Nephron (organoid): ENCODE results near the gene ACOT2.
"Not testable (repeated sequence)": the region's sequence is repeated elsewhere in the genome, so short reads cannot be mapped to it uniquely, and the experiment has no call there.

Experiments
- H3K27ac Mint-ChIP-seq, 3 experiments: 2 replicates each; pipeline ENCODE4 v1.8.0; 2020; ENCODE audit warnings: mixed read lengths in 3 of 3, mild to moderate bottlenecking in 2 of 3, moderate library complexity in 1 of 3
- H3K27me3 Mint-ChIP-seq: 2 replicates; pipeline ENCODE4 v1.8.0; 2021; ENCODE audit warnings: low read depth, mild to moderate bottlenecking, moderate library complexity, mixed read lengths
- H3K36me3 Mint-ChIP-seq: 2 replicates; pipeline ENCODE4 v1.8.0; 2020; ENCODE audit warnings: low read depth, mixed read lengths
- H3K4me1 Mint-ChIP-seq: 2 replicates; pipeline ENCODE4 v1.8.0; 2020; ENCODE audit warnings: mixed read lengths
- H3K4me3 Mint-ChIP-seq, 3 experiments: 2 replicates each; pipeline ENCODE4 v1.8.0; 2020; ENCODE audit warnings: mild to moderate bottlenecking in 3 of 3, mixed read lengths in 3 of 3, moderate library complexity in 2 of 3
- H3K9me3 Mint-ChIP-seq: 2 replicates; pipeline ENCODE4 v1.8.0; 2020; ENCODE audit warnings: mixed read lengths
- TF ChIP-seq, protein P1 (sequence below), 3 experiments: fragments of 200-600 bp; sonication (generic); IDR thresholded peaks; one replicate each; pipeline ENCODE4 v1.5.0; 2021; ENCODE audit warnings: antibody characterized with exemption in 3 of 3; ENCODE audit not compliant: unreplicated experiment in 3 of 3

Gene ACOT2

DNA sequence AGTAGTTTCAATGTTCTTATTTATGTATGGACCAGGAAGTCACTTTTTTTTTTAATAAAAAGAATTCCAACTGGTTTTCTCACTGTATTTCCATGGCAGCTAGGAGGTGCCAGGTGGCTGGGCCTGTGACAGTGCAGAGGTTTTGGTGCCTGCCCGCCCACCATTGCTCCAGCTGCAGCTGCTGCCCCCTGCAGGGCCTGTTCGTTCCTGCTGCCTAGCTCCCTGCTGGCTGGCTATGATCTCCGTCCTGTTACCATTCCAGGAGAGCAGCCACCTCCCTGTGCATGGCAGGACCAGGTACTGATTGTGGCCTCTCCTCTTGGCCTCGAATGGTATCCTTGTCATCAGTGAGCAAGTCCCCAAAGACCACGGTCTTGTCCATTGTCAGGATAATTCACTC, 30.0 kb upstream of the ACOT2 start:
- not testable (repeated sequence) for H3K27me3 Mint-ChIP-seq, H3K27ac Mint-ChIP-seq, H3K4me1 Mint-ChIP-seq, H3K9me3 Mint-ChIP-seq, H3K36me3 Mint-ChIP-seq
- peak overlapping the region; percentile 41 to 65 (median 60) for H3K4me3 Mint-ChIP-seq
- TF ChIP-seq, protein P1, sequence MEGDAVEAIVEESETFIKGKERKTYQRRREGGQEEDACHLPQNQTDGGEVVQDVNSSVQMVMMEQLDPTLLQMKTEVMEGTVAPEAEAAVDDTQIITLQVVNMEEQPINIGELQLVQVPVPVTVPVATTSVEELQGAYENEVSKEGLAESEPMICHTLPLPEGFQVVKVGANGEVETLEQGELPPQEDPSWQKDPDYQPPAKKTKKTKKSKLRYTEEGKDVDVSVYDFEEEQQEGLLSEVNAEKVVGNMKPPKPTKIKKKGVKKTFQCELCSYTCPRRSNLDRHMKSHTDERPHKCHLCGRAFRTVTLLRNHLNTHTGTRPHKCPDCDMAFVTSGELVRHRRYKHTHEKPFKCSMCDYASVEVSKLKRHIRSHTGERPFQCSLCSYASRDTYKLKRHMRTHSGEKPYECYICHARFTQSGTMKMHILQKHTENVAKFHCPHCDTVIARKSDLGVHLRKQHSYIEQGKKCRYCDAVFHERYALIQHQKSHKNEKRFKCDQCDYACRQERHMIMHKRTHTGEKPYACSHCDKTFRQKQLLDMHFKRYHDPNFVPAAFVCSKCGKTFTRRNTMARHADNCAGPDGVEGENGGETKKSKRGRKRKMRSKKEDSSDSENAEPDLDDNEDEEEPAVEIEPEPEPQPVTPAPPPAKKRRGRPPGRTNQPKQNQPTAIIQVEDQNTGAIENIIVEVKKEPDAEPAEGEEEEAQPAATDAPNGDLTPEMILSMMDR (IDR thresholded peaks at IDR 0.05; ENCODE audit: unreplicated experiment in 3 of 3): peak; percentile 20 to 41 (median 27)

GRCh38 chr14:73542961-73543360, 26.1 kb upstream of the ACOT2 start:
- not testable (repeated sequence) for H3K9me3 Mint-ChIP-seq, H3K36me3 Mint-ChIP-seq, H3K27me3 Mint-ChIP-seq

DNA sequence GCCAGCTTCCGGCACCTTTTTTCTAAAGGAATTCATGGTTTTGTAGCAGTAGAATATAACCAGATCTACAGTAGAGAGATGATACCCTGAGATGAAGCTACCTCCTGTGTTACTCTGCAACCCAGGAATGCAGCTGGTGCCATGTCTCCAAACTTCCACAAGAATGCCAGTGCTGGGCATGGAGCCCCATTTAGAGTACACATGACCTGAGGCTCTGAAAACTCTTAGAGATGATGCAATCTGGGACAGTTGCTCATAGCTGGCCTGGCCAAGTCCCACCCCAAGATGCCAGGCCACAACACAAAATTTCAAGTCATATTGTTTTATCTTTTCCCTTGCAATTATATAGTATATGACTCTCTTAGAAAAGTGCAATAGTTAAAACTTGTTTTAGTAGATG, 23.7 kb upstream of the ACOT2 start:
- not testable (repeated sequence) for H3K27me3 Mint-ChIP-seq, H3K27ac Mint-ChIP-seq, H3K9me3 Mint-ChIP-seq, H3K4me3 Mint-ChIP-seq, H3K4me1 Mint-ChIP-seq, H3K36me3 Mint-ChIP-seq

More at GRCh38 chr14:73542961-73543360, 26.1 kb upstream of the ACOT2 start:
- not testable (repeated sequence) for H3K4me3 Mint-ChIP-seq, H3K4me1 Mint-ChIP-seq, H3K27ac Mint-ChIP-seq

- not testable (repeated sequence) for H3K4me3 Mint-ChIP-seq, H3K9me3 Mint-ChIP-seq, H3K4me1 Mint-ChIP-seq, H3K27me3 Mint-ChIP-seq, H3K27ac Mint-ChIP-seq, H3K36me3 Mint-ChIP-seq
Measured at GRCh38 chr14:73549097-73549496, 19.9 kb upstream of the ACOT2 start.

- not testable (repeated sequence) for H3K9me3 Mint-ChIP-seq, H3K36me3 Mint-ChIP-seq, H3K4me1 Mint-ChIP-seq, H3K27ac Mint-ChIP-seq, H3K27me3 Mint-ChIP-seq, H3K4me3 Mint-ChIP-seq
Measured at GRCh38 chr14:73549889-73550524, 19.0 kb upstream of the ACOT2 start.

DNA sequence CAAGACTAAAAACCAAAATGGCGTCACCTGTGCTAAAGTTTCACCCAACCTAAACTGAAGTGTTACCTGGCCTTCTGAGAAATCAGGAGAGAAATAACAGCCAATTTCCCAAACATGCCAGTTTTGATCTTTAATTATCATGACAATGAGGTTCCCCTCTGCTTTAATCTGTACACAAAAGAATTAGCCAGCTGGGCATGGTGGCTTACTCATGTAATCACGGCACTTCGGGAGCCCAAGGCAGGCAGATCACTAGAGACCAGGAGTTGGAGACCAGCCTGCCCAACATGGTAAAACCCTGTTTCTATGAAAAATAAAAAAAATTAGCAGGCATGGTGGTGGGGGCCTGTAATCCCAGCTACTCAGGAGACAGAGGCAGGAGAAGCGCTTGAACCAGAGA, 15.2 kb upstream of the ACOT2 start:
- Mint-ChIP-seq H3K9me3 (no peaks in the 10 kb centered on the region), H3K4me1 (no peaks in the 10 kb centered on the region), H3K36me3 (no peaks in the 10 kb centered on the region), H3K27me3 (peaks cover 3% of the 10 kb centered on the region), H3K4me3 (no peak overlapping the region), H3K27ac (no peak overlapping the region)
- TF ChIP-seq, protein P1 (IDR thresholded peaks at IDR 0.05; ENCODE audit: unreplicated experiment in 3 of 3): no peak

DNA sequence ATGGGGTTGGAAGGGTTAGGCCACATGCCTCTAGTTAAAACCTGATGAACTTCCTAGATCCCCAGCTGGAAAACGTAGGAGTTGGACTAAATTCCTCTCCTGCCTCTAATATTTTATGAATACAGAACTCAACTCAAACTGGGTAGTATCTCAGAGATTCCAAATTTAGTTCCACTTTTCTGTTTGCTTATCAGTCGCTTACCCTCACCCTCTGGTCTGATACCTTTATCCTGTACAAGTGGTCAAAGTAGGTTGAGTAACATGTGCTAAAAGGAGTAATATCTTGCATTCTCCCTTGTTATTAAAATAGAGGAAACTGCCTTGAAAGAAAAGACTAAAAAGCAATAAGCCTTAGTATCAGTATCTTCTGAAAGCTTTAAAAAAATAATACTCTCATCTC, 11.8 kb upstream of the ACOT2 start:
- not testable (repeated sequence) for H3K27ac Mint-ChIP-seq, H3K27me3 Mint-ChIP-seq, H3K36me3 Mint-ChIP-seq, H3K4me3 Mint-ChIP-seq, H3K9me3 Mint-ChIP-seq, H3K4me1 Mint-ChIP-seq

GRCh38 chr14:73558238-73558637, 10.8 kb upstream of the ACOT2 start:
- not testable (repeated sequence) for H3K4me1 Mint-ChIP-seq, H3K27me3 Mint-ChIP-seq, H3K27ac Mint-ChIP-seq, H3K4me3 Mint-ChIP-seq
- H3K36me3 Mint-ChIP-seq: peaks cover 16% of the 10 kb centered on the region
- peaks cover 16% of the 10 kb centered on the region for H3K9me3 Mint-ChIP-seq

DNA sequence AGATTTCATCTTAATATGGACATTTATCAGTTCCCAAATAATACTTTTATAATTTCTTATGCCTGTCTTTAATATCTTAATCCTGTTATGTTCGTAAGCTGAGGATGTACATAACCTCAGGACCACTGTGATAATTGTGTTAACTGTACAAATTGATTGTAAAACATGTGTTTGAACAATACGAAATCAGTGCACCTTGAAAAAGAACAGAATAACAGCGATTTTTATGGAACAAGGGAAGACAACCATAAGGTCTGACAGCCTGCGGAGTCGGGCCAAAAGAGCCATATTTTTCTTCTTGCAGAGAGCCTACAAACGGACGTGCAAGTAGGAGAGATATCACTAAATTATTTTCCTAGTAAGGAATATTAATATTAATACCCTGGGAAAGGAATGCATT, 6.8 kb upstream of the ACOT2 start:
- H3K27ac Mint-ChIP-seq, H3K27me3 Mint-ChIP-seq, H3K4me3 Mint-ChIP-seq: not testable (repeated sequence)
- Mint-ChIP-seq H3K9me3 (peaks cover 18% of the 10 kb centered on the region), H3K36me3 (peaks cover 28% of the 10 kb centered on the region), H3K4me1 (peaks cover 16% of the 10 kb centered on the region)

DNA sequence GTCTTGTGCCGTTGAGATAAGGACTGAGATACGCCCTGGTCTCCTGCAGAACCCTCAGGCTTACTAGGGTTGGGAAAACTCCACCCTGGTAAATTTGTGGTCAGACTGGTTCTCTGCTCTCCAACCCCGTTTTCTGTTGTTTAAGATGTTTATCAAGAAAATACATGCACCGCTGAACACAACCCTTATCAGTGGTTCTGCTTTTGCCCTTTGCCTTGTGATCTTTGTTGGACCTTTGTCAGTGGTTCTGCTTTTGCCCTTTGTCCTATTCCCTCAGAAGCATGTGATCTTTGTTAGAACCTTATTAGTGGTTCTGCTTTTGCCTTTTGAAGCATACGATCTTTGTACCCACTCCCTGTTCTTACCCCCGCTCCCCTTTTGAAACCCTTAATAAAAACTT, 6.3 kb upstream of the ACOT2 start:
- peaks cover 33% of the 10 kb centered on the region for H3K36me3 Mint-ChIP-seq
- not testable (repeated sequence) for H3K4me3 Mint-ChIP-seq

DNA sequence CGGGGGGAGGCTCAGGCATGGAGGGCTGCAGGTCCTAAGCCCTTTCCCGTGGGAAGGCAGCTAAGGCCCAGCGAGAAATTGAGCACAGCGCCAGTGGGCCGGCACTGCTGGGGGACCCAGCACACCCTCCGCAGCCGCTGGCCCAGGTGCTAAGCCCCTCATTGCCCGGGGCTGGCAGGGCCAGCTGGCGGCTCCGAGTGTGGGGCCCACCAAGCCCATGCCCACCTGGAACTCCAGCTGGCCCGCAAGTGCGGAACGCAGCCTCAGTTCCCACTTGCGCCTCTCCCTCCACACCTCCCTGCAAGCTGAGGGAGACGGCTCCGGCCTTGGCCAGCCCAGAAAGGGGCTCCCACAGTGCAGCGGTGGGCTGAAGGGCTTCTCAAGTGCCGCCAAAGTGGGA, 2.6 kb upstream of the ACOT2 start:
- H3K27me3 Mint-ChIP-seq, H3K27ac Mint-ChIP-seq, H3K4me3 Mint-ChIP-seq: not testable (repeated sequence)
- Mint-ChIP-seq H3K4me1 (peaks cover 38% of the 10 kb centered on the region), H3K36me3 (peaks cover 34% of the 10 kb centered on the region), H3K9me3 (peaks cover 18% of the 10 kb centered on the region)

More for the DNA sequence above, 6.3 kb upstream of the ACOT2 start:
- H3K27ac Mint-ChIP-seq, H3K27me3 Mint-ChIP-seq: not testable (repeated sequence)
- Mint-ChIP-seq H3K4me1 (peaks cover 21% of the 10 kb centered on the region), H3K9me3 (peaks cover 18% of the 10 kb centered on the region)

DNA sequence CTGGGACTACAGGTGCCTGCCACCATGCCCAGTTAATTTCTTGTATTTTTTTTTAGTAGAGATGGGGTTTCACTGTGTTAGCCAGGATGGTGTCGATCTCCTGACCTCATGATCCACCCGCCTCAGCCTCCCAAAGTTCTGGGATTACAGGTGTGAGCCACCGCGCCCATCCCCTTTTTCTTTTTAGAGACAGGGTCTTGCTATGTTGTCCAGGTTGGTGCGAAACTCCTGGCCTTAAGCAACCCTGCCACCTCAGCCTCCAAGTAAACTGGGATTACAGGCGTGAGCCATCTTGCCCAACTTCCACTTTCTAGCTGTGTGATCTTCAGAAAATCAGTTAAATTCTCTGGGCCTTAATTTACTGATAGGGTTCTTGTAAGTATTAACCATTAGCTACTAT, 2.1 kb upstream of the ACOT2 start:
- Mint-ChIP-seq H3K36me3 (peaks cover 29% of the 10 kb centered on the region), H3K9me3 (peaks cover 13% of the 10 kb centered on the region), H3K4me1 (peaks cover 38% of the 10 kb centered on the region), H3K4me3 (peak overlapping the region in 1 of 3 experiments; percentile 52), H3K27ac (peak overlapping the region in 1 of 3 experiments; percentile 100)
- H3K27me3 Mint-ChIP-seq: not testable (repeated sequence)
